ENCODE results near the gene ENKUR.

The ENKUR gene

GRCh38 chr10:25015828-25016375 is at the start of gene ENKUR:
Gene ENKUR, minus strand, starts transcription at chr10:25016158. Its CDS starts 222 bp downstream, at chr10:25015936.
- peaks cover 10% of the 10 kb centered on the region for H3K4me1 ChIP-seq (ENCODE audit: insufficient read depth, low read length, severe bottlenecking)
- H3K4me2 ChIP-seq (ENCODE audit: low read length), result peak within 1 kb of the TSS; percentile 41
- no peak within 1 kb of the TSS for H3K9ac ChIP-seq (ENCODE audit: low read length)
- H4K20me1 ChIP-seq (ENCODE audit: insufficient read depth, low read length), result no peaks in the 10 kb centered on the region
- H3K79me2 ChIP-seq (ENCODE audit: insufficient read depth, low read length), result no peaks in the 10 kb centered on the region
- peak within 1 kb of the TSS; percentile 46 for H3K4me3 ChIP-seq (ENCODE audit: low read depth, low read length, poor library complexity, severe bottlenecking)
- H3K36me3 ChIP-seq (ENCODE audit: insufficient read depth, low read length), result no peaks in the 10 kb centered on the region
- no peak for TF ChIP-seq CTCF (IDR thresholded peaks at IDR 0.05; ENCODE audit: low read length)
- no peak for TF ChIP-seq EZH2 (IDR thresholded peaks at IDR 0.05; ENCODE audit: borderline replicate concordance, low read length)
- no peak within 1 kb of the TSS for H2AFZ ChIP-seq (ENCODE audit: low read length)
- H3K9me2 ChIP-seq (ENCODE audit: low read depth, low read length), result no peaks in the 10 kb centered on the region
- no peaks in the 10 kb centered on the region for H3F3A ChIP-seq (ENCODE audit: insufficient read depth, low read length)
- H3K9me3 ChIP-seq (ENCODE audit: low read length), result no peaks in the 10 kb centered on the region
- no peaks in the 10 kb centered on the region for H3K27me3 ChIP-seq (ENCODE audit: insufficient read depth, low read length)
- no peak within 1 kb of the TSS for H3K27ac ChIP-seq (ENCODE audit: low read depth, low read length, poor library complexity, severe bottlenecking)

- H3K9ac ChIP-seq (ENCODE audit: low read length), result no peak overlapping the region
- H2AFZ ChIP-seq (ENCODE audit: low read length), result no peak overlapping the region
- no peak overlapping the region for H3K27ac ChIP-seq (ENCODE audit: low read depth, low read length, poor library complexity, severe bottlenecking)
- no peaks in the 10 kb centered on the region for H3K36me3 ChIP-seq (ENCODE audit: insufficient read depth, low read length)
- H3F3A ChIP-seq (ENCODE audit: insufficient read depth, low read length), result no peaks in the 10 kb centered on the region
- no peak overlapping the region for H3K4me3 ChIP-seq (ENCODE audit: low read depth, low read length, poor library complexity, severe bottlenecking)
- no peaks in the 10 kb centered on the region for H3K9me3 ChIP-seq (ENCODE audit: low read length)
- no peak for TF ChIP-seq CTCF (IDR thresholded peaks at IDR 0.05; ENCODE audit: low read length)
- TF ChIP-seq EZH2 (IDR thresholded peaks at IDR 0.05; ENCODE audit: borderline replicate concordance, low read length), result no peak
- H3K27me3 ChIP-seq (ENCODE audit: insufficient read depth, low read length), result no peaks in the 10 kb centered on the region
- no peaks in the 10 kb centered on the region for H3K9me2 ChIP-seq (ENCODE audit: low read depth, low read length)
- no peaks in the 10 kb centered on the region for H3K79me2 ChIP-seq (ENCODE audit: insufficient read depth, low read length)
- H3K4me2 ChIP-seq (ENCODE audit: low read length), result no peak overlapping the region
- H4K20me1 ChIP-seq (ENCODE audit: insufficient read depth, low read length), result no peaks in the 10 kb centered on the region
- no peaks in the 10 kb centered on the region for H3K4me1 ChIP-seq (ENCODE audit: insufficient read depth, low read length, severe bottlenecking)
Observed at GRCh38 chr10:25064401-25064800, 48.4 kb upstream of the ENKUR start.

GRCh38 chr10:25063644-25064043 is 47.7 kb upstream of the ENKUR start:
- Histone ChIP-seq H3K27me3 (ENCODE audit: insufficient read depth, low read length) (no peaks in the 10 kb centered on the region), H3F3A (ENCODE audit: insufficient read depth, low read length) (no peaks in the 10 kb centered on the region), H3K36me3 (ENCODE audit: insufficient read depth, low read length) (no peaks in the 10 kb centered on the region), H2AFZ (ENCODE audit: low read length) (no peak overlapping the region), H3K4me3 (ENCODE audit: low read depth, low read length, poor library complexity, severe bottlenecking) (no peak overlapping the region), H3K9me2 (ENCODE audit: low read depth, low read length) (no peaks in the 10 kb centered on the region), H4K20me1 (ENCODE audit: insufficient read depth, low read length) (no peaks in the 10 kb centered on the region), H3K79me2 (ENCODE audit: insufficient read depth, low read length) (no peaks in the 10 kb centered on the region), H3K4me1 (ENCODE audit: insufficient read depth, low read length, severe bottlenecking) (no peaks in the 10 kb centered on the region), H3K9me3 (ENCODE audit: low read length) (no peaks in the 10 kb centered on the region), H3K27ac (ENCODE audit: low read depth, low read length, poor library complexity, severe bottlenecking) (no peak overlapping the region), H3K4me2 (ENCODE audit: low read length) (no peak overlapping the region), H3K9ac (ENCODE audit: low read length) (no peak overlapping the region)
- no peak for TF ChIP-seq CTCF (IDR thresholded peaks at IDR 0.05; ENCODE audit: low read length)
- no peak for TF ChIP-seq EZH2 (IDR thresholded peaks at IDR 0.05; ENCODE audit: borderline replicate concordance, low read length)

Measured in OCI-LY1 (cell line).